Epithelial cell of prostate (primary cell): ENCODE results near the gene UBE2D2.
"Not testable (repeated sequence)": the region's sequence is repeated elsewhere in the genome, so short reads cannot be mapped to it uniquely, and the experiment has no call there.

Experiments
- DNase-seq: peaks from one replicate; pipeline ENCODE4 v3.0.0-alpha.2; 2011; ENCODE audit warnings: low read depth, low spot score
- H3K27ac ChIP-seq: fragments of 450-650 bp; 2 replicates; pipeline ENCODE4 v1.5.1; 2017; ENCODE audit warnings: mild to moderate bottlenecking

Gene UBE2D2

DNA sequence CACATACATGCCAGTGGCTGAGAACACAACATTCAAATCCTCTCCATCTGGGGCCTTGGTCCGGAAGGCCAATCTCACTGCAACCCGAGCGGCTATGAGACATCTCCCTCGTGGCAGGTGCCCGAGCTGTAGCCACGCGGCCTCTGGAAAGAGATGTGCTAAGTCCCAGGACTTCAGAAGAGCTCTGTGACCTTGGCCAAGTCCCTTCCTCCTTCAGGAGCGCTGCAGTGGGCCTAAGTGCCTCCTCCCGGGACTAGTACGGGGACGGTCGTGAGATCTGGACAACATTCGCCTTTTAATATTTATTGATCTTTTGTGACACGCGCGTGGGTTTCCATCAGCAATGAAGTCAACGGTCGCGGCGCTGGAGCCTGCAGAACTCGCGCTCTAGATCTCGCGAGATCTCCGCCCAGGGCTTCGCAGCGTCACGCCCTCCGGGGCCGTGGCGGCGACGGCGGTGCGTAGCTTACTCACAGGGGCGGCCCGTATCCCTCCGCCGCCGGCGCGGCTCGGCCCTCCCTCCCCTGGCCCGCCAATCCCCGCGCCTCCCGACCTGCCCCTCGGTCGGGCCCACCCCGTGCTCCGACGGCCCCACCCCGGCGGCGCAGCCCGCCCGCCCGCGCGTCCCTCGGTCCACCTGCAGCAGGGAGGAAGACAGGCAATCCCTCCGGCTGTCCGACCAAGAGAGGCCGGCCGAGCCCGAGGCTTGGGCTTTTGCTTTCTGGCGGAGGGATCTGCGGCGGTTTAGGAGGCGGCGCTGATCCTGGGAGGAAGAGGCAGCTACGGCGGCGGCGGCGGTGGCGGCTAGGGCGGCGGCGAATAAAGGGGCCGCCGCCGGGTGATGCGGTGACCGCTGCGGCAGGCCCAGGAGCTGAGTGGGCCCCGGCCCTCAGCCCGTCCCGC lies at the start of gene UBE2D2:
TSS of gene UBE2D2 (plus strand) at position 588 of the 903 bp plus-strand sequence. CDS start 453 bp downstream, outside the sequence.
- peak within 1 kb of the TSS; percentile 88 for H3K27ac ChIP-seq
- peak; percentile 95 for DNase-seq

DNA sequence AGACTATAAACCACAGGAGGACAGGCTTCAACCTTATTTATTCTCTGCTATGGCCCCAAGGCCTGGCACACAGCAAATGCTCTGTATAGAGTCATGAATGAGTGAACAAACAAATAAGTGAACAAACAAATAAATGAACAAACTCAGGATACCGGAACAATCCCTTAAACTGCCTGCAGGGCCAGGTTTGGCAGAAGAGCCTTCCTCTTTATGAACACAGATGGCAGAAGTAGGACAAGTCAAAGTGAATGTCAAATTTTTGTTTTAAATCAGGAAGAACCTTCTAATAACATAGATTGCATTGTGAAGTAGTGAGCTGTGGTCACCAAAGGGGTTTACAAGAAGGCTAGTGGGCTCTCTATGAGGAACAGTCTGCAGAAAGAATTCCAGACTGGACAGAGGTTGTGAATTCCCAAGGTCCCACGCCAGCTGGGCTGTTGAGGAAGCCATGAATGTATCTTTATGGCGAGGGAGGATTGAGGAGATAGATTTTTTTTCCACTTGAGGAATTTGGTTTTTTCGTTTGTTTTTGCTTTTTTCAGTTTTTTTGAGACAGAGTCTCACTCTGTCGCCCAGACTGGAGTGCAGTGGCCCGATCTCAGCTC lies 48.3 kb upstream of the UBE2D2 start:
- no peak for DNase-seq
- no peak overlapping the region for H3K27ac ChIP-seq

DNA sequence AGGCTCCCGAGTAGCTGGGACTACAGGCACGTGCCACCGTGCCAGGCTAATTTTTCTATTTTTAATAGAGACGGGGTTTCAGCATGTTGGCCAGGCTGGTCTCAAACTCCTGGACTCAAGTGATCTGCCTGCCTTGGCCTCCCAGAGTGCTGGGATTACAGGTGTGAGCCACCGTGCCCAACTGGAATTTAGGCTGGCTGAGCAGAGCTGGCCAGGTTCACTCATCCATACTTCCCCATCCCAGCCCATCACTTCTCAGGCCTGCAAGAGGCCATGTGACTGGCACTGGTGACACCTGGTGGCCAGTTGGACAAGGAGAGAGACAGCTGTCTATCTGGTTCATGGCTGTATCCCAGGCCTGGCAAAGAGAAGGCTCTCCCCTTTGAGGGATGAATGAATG lies 47.7 kb upstream of the UBE2D2 start:
- H3K27ac ChIP-seq, DNase-seq: not testable (repeated sequence)

DNA sequence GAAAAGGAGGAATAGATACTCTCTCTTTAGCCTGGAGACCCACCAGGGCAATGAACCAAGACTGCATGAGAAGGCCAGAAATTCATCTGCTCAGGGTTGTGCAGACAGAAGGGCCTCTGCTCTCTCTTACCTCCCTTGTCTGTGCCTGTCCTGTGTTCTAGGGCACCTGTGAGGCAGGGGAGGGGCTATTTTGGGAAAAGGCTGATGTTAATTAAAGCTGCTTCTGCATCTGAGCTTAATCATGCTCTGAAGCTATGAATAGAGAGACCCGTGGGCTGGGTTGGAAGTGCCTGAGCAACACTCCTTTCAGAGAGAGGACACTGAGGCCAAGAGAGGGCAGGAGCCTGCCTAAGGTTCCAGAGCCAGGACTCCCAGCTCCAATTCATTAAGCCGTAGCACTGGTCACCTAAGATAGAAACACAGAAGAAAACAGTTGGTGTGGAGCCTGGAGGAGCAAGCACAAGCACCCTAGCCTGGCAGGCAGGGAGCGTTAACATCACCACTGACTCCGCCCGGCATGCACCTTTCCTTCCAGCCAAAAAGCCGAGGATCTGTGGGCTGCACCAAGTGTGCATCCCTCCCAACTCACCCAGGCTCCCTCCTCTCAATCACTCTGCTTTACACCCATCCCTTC lies 47.2 kb upstream of the UBE2D2 start:
- no peak overlapping the region for H3K27ac ChIP-seq
- DNase-seq, result no peak

DNA sequence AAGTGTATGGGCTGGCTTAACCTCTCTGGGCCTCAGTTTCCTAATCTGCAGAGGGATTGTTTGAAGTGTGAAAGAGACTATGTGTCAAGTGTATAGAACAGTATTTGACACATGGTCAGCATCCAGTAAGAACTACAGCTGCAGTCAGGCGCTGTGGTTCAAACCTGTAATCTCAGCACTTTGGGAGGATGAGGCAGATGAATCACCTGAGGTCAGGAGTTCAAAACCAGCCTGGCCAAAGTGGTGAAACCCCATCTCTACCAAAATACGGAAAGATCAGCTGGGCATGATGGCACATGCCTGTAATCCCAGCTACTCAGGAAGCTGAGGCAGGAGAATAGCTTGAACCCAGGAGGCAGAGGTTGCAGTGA lies 46.7 kb upstream of the UBE2D2 start:
- DNase-seq, result no peak
- peak overlapping the region; percentile 5 for H3K27ac ChIP-seq

DNA sequence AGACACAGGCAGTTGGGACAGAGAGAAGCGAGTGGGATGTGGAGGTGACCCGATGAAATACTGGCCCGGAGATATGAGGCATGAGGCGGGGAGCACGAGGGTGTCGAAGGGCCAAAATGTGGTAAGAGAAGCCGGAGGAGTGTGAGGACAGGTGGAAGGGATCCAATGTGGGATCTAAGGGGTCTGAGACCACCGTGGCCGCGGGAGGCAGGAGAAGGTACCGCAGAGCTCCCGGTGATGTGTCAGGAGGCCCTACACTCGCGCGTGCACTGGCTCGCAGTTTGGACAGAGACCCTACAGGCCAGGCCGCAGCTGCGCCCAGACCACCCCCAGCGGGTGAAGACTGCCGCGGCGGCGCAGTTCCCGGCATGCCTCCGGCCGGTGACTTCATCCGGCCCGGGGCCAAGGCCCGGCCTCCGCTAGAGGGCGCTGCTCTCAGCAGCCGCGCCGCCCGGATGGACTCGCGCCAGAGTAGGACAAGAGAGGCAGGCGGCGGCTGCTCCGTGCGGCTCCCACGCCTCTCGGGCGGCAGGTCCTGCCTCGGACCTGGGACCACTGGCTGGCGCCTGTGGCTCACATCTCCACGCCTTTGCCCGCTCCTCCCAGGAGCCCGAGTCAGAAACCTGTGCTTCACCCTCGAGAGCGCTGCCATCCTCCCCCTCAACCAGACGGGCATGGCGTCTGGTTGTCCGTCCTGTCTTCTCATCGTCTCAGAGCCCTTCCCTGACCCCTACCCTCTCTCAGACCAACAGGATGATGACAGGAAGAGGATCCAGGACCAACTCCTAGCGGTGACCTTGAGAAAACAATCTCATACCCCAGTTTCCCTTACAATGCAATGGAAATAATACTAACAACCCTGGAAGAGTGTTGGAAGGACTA lies 43.2 kb upstream of the UBE2D2 start:
- H3K27ac ChIP-seq, result peak overlapping the region; percentile 10
- no peak for DNase-seq

DNA sequence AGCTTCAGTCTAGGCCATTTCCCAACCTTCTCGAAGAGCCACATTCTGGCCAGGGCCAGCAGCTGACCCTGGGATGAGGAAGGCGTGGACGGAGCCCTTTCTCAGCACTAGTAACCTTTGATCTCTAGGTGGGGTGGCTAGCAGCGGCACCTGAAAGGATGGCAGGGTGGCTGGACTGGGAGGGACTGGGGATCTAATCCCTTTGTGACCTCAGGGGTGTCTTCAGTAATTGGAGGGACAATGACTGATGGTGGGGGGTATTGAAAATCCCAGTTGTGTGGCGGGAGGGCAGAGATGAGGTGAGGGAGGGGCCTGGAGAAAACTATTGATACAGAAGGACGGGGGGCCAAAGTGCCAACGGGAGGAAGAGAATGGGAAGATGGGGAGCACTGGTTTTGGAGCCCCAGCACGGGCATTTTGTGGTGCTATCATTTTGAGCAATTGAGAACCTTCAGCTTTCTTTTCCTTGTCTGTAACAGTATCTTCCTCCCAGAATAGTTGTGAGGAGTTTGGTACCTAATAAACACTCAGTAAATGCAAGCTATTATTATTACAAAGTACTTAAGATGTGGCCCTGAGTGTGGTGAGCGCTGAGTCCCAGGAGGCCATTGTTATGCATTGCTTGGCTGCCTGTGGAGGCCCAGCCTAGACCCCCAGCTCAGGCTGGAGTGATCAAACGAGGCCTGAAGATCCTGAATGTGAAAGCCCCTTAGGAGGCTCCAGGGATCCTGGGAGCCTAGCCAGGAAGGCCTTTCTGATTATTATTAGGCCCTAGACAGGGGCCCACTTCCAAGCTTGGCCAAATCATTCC lies 37.3 kb upstream of the UBE2D2 start:
- no peak overlapping the region for H3K27ac ChIP-seq
- DNase-seq, result no peak

DNA sequence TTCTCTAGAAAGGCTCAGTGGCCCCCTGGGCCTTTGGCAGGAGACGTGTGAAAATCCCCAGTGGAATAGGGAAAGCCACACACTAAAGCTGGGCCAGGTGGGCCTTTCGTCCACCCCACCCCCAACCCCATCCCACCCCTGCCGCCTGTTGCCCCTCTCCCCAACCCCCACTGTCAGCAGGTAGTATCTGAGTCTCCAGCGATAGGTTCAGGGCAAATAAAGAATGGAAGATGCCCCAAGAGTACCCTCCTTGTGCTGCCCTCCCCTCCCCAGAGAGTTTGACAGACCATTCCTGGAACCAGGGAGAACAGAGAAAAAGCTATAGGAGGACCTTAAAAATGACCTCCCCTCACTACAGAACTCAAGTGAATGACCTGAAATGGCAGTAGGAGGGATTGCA lies 36.7 kb upstream of the UBE2D2 start:
- no peak overlapping the region for H3K27ac ChIP-seq
- no peak for DNase-seq

DNA sequence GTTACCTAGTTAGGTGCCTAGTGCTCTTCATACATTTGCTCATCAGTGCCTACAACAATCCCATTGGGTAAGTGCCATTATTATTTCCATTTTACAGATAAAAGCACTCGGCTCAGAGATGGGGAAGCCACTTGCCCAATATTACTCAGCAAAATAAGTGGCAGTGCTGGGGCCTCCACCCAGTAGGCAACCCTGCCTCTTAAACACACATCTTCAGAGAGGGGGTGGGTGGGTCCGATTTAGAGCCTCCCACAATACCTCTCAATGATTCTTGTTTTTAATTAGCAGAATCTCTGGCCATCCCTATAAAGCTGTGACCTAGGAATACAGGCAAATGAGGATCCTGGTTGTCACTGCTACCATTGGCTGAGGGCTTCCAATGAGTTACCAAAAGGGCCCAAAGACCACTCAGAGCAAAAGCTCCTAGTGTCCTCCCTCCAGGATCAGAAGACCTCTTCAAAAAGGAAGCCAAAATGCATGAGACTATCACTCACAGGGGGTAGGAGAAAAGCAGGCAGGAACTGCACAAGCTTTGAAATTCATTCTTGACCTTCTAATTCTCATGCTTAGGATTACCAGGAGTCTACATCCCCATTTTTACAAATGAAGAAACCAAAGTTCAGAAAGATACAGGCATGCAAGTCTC lies 36.1 kb upstream of the UBE2D2 start:
- H3K27ac ChIP-seq, result peak overlapping the region; percentile 81
- no peak for DNase-seq

DNA sequence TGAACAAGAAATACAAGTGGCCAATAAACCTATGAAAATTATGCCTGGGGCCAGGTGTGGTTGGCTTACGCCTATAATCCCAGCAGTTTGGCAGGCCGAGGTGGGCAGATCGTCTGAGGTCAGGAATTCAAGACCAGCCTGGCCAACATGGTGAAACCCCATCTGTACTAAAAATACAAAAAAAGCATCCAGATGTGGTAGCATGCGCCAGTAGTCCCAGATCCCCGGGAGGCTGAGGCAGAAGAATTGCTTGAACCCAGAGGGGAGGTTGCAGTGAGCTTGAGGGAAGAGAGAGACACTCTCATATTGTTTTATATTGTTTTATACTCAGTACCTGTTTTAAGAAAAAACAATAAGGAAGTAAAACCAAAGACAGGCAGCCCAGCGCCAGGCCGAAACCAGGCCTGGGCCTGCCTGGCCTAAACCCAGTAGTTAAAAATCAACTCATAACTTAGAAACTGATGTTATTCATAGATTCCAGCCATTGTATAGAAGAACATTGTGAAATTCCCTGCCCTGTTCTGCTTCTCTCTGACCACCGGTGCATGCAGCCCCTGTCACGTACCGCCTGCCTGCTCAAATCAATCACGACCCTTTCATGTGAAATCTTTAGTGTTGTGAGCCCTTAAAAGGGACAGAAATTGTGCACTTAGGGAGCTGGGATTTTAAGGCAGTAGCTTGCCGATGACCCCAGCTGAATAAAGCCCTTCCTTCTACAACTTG lies 35.4 kb upstream of the UBE2D2 start:
- DNase-seq, result not testable (repeated sequence)
- H3K27ac ChIP-seq, result peak overlapping the region; percentile 81

DNA sequence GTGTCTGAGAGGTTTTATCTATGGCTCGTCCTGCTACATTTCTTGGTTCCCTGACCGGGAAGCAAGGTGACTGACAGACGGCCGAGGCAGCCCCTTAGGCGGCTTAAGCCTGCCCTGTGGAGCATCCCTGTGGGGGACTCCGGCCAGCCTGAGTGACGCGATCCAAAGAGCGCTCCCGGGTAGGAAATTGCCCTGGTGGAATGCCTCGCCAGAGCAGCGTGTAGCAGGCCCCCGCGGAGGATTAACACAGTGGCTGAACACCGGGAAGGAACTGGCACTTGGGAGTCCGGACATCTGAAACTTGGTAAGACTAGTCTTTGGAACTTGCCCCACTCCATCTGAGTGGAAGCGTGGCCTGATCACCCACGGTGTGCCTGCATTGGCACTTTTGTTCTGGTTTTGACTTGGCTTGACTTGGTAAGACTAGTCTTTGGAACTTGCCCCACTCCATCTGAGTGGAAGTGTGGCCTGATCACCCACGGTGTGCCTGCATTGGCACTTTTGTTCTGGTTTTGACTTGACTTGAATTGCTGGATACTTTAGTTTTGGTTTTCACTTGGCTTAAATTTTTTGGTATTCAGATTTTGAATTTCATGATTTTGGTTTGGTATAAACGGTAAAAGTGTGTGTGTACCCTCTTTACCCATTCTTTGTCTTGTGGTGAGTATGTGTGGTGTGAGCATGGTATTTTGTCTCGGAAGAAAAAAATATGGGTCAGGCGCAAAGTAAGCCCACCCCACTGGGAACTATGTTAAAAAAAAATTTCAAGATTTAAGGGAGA lies 34.6 kb upstream of the UBE2D2 start:
- H3K27ac ChIP-seq, result peak overlapping the region; percentile 81
- DNase-seq, result not testable (repeated sequence)

DNA sequence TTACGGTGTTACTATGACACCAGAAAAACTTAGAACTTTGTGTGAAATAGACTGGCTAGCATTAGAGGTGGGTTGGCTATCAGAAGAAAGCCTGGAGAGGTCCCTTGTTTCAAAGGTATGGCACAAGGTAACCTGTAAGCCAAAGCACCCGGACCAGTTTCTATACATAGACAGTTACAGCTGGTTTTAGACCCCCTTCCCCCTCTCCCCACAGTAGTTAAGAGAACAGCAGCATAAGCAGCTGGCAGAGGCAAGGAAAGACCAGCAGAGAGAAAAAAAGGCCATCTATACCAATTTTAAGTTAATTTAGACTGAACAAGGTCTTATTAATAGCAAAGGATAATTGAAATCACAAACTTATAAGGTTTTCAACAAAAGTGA lies 34.1 kb upstream of the UBE2D2 start:
- H3K27ac ChIP-seq, result peak overlapping the region; percentile 81
- not testable (repeated sequence) for DNase-seq

DNA sequence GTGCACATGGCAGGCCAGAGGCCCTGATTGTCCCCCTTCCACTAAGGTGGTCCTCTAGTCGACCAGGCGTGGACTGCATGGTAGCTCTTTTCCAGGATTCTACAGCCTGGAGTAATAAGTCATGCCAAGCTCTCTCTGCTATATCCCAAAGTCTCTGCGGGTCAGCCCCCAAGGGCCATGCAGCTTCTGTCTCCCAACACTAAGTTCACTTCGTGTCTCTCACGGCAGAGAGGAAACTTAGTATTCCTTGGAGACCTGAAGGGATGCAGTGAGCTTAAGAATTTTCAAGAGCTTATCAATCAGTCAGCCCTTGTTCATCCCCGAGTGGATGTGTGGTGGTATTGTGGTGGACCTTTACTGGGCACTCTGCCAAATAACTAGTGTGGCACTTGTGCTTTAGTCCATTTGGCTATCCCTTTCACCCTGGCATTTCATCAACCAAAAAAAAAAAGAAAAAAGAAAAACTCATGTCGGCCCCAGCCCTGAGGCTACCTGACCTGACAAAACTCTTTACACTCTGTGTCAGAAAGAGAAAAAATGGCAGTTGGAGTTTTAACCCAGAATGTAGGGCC lies 33.2 kb upstream of the UBE2D2 start:
- not testable (repeated sequence) for DNase-seq
- H3K27ac ChIP-seq, result peak overlapping the region; percentile 2

DNA sequence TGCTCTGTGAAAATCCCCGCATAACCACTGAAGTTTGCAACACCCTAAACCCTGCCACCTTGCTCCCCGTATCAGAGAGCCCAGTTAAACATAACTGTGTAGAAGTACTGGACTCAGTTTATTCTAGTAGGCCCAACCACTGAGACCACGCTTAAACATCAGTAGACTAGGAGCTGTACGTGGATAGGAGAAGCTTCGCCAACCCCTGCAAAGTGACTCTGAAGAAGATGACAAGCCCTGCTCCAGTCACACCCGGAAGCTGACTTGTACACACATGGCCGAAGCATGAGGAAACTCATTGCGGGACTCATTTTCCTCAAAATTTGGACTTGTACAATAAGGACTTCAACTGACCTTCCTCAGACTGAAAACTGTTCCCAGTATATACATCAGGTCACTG lies 32.4 kb upstream of the UBE2D2 start:
- peak overlapping the region; percentile 2 for H3K27ac ChIP-seq
- DNase-seq, result not testable (repeated sequence)

DNA sequence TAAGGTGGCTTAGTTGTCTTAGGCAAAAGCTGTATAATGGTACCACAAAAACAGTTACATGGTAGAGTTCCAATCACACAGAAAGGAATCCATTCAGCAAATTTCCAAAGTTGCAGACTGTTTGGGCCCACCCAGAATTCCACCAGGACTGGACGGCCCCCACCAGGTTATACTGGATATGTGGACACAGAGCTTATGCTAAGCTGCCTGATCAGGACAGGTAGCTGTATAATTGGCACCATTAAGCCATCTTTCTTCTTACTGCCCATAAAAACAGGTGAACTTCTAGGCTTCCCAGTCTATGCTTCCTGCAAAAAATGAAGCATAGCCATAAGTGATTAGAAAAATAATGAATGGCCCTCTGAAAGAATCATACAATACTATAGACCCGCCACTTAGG lies 31.1 kb upstream of the UBE2D2 start:
- not testable (repeated sequence) for H3K27ac ChIP-seq, DNase-seq

DNA sequence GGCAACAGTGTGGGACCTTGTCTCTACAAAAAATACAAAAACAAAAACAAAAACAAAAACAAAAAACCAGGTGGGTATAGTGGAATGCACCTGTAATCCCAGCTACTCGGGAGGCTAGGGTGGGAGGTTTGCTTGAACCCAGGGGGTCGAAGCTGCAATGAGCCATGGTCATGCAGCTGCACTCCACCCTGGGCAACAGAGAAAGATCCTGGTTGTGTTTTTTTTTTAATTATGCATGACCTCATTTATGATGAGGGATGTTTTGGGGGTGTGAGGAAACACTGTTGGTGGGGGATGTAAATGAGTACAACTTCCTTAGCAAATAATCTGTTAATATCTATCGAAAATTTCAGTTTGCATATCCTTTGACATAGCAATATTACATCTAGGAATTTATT lies 29.4 kb upstream of the UBE2D2 start:
- DNase-seq, result no peak
- H3K27ac ChIP-seq, result peak overlapping the region; percentile 65

DNA sequence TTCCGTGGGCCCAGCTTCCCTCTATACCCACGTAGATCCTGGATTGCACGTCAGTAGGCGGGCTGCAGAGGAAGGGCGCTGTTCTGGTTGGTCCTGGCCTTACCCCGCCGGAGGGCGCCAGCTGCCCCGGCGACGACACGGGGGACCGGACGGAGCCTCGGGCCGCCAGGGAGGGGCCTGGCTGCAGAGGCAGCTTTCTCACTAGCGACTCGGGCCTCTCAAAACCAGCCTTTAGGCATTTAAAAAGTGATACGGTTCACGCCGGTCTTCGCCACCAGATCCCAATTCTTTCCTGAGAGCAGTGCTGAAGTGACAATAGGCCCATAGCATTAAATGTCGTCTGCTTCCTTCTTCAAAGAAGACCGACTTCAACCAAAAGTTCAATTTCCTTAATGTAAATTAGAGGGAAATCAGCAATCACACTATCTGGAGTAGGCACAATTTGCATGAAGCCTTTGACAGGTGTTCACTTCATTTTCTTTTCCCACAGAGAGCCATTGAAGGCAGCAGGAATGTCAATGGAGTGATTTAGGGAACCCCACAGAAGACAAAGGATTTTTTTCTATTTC lies 17.6 kb upstream of the UBE2D2 start:
- DNase-seq, result no peak
- no peak overlapping the region for H3K27ac ChIP-seq
